Adrenal gland (tissue), 12 donors: ENCODE data around the gene CHN2. TPM values are rescaled to one million over a fixed set of nuclear protein-coding genes. Genes with fewer than 3 reads are reported as not detected.

Experiments
- DNase-seq, 7 donors: peaks; one replicate each; pipeline ENCODE4 v3.0.0-alpha.2; 2019 to 2020
- H3K27ac ChIP-seq, 5 donors: fragments of 200-600 bp; sonication (generic) in 4 of 5; 1 replicate in 3 of 5; 2 replicates in 2 of 5; pipeline versions ENCODE4 v1.5.1 to v1.8.0; 2016 to 2020; ENCODE audit warnings: mild to moderate bottlenecking in 1 of 5
- H3K27me3 ChIP-seq: fragments of 200-600 bp; 2 replicates; pipeline ENCODE4 v1.8.0; 2021
- H3K36me3 ChIP-seq, 2 donors: fragments of 200-600 bp; replicated peaks in 1 of 2; 1 replicate in 1 of 2; 2 replicates in 1 of 2; pipeline versions ENCODE4 v1.5.1 to v1.8.0; 2018 to 2022
- H3K4me1 ChIP-seq, 2 donors: fragments of 200-600 bp; replicated peaks in 1 of 2; 1 replicate in 1 of 2; 2 replicates in 1 of 2; pipeline versions ENCODE4 v1.5.1 to v1.8.0; 2018 to 2021
- H3K4me3 ChIP-seq, 4 donors: fragments of 200-600 bp; sonication (generic) in 3 of 4; one replicate each; pipeline ENCODE4 v1.5.1; 2016 to 2018
- H3K9me3 ChIP-seq, 3 donors: fragments of 200-600 bp; sonication (generic) in 1 of 3; replicated peaks in 1 of 3; 1 replicate in 2 of 3; 2 replicates in 1 of 3; pipeline versions ENCODE4 v1.5.1 to v1.8.0; 2016 to 2021
- POLR2A ChIP-seq, 2 donors: fragments of 450-650 bp; IDR thresholded peaks; one replicate each; pipeline ENCODE4 v1.6.1; 2017; ENCODE audit warnings: antibody characterized with exemption in 2 of 2, mild to moderate bottlenecking in 2 of 2, moderate library complexity in 1 of 2
- WGBS, 4 donors: extraction: QIAGEN DNeasy Blood & Tissue Kit in 2 of 4; methylation state at CpG; one replicate each; pipeline versions ENCODE4 v1.1.5 to v1.1.7; 2013 to 2017; 5-methylcytosine and 5-hydroxymethylcytosine counted together
- intact Hi-C, 2 donors: fragments of 100-400 bp; cut with DNase I; formaldehyde crosslinking; loops; one replicate each; pipeline versions ENCODE4 v1.14.1 to v1.15.0; 2022 to 2023
- polyA plus RNA-seq, 3 donors: library from polyadenylated mRNA; stranded (reverse); fragments of 200-250 nt in 2 of 3; fragments of 350-450 nt in 1 of 3; fragmentation: Illumina TruSeq in 1 of 3; extraction: RNeasy Lipid Tissue Mini Kit (QIAGEN cat#74804) in 1 of 3; gene quantifications; one replicate each; pipeline ENCODE4 v1.2.3, GENCODE V29; 2013 to 2014
- total RNA-seq, 9 donors: library from RNA; depleted of rRNA in 4 of 9; stranded (reverse); fragments of >200 nt in 4 of 9; fragments of 120-200 nt in 1 of 9; fragmentation: NEBNext Ultra II Directional in 1 of 9; extraction: Animal tissue kit (Norgen Biotek cat#: 25700) in 1 of 9; gene quantifications; one replicate each; pipeline versions ENCODE4 v1.1.0 to v1.2.4, GENCODE V29; 2013 to 2023
- TF ChIP-seq, protein P1 (sequence below), 6 experiments: fragments of 450-650 bp in 4 of 6; fragments of 200-600 bp in 2 of 6; sonication (generic) in 1 of 6; IDR thresholded peaks; 1 replicate in 5 of 6; 2 replicates in 1 of 6; pipeline versions ENCODE4 v1.5.1 to v1.8.0; 2016 to 2021; ENCODE audit warnings: antibody characterized with exemption in 6 of 6, mild to moderate bottlenecking in 2 of 6, moderate library complexity in 1 of 6
- donor health status: healthy with polysubstance abuse.
- donor health status: Bipolar disorder and iron deficiency.
- donor health status: DM: yes; HTN: yes; CAD: no.
- donor health status: DM: no; HTN: no; CAD: no.
- donor health status: DM: no; HTN: no; CAD: no.
- donor health status: DM: yes; HTN: yes; CAD: no.

CHN2 gene
- total and polyA plus RNA-seq, 12 donors: 2.7 to 35.4 (median 11.5) TPM

- H3K4me1 ChIP-seq: peaks cover 0 to 4% of the 10 kb centered on the region in 2 donors
- TF ChIP-seq, protein P1, sequence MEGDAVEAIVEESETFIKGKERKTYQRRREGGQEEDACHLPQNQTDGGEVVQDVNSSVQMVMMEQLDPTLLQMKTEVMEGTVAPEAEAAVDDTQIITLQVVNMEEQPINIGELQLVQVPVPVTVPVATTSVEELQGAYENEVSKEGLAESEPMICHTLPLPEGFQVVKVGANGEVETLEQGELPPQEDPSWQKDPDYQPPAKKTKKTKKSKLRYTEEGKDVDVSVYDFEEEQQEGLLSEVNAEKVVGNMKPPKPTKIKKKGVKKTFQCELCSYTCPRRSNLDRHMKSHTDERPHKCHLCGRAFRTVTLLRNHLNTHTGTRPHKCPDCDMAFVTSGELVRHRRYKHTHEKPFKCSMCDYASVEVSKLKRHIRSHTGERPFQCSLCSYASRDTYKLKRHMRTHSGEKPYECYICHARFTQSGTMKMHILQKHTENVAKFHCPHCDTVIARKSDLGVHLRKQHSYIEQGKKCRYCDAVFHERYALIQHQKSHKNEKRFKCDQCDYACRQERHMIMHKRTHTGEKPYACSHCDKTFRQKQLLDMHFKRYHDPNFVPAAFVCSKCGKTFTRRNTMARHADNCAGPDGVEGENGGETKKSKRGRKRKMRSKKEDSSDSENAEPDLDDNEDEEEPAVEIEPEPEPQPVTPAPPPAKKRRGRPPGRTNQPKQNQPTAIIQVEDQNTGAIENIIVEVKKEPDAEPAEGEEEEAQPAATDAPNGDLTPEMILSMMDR (IDR thresholded peaks at IDR 0.05): no peak
- TF ChIP-seq POLR2A (IDR thresholded peaks at IDR 0.05): no peak
- WGBS, 4 donors: 81 to 90% (median 85%) methylated on average over 6 to 8 of the region's 8 CpGs
- no peaks in the 10 kb centered on the region for H3K9me3 ChIP-seq
- no peaks in the 10 kb centered on the region for H3K36me3 ChIP-seq
- H3K27ac ChIP-seq: no peak overlapping the region
- no peak overlapping the region for H3K4me3 ChIP-seq
- H3K27me3 ChIP-seq: no peaks in the 10 kb centered on the region
- no peak for DNase-seq
- intact Hi-C loops: loop anchor here in 1 of 2 donors (5.0 kb wide), 1 partner anchor 148 kb away; the partner anchor contains the start of gene CHN2
Measured at GRCh38 chr7:29340696-29341095, 146.1 kb downstream of the CHN2 start.

GRCh38 chr7:29341156-29341555 lies 146.6 kb downstream of the CHN2 start:
- Histone ChIP-seq H3K27me3 (no peaks in the 10 kb centered on the region), H3K4me3 (no peak overlapping the region), H3K9me3 (no peaks in the 10 kb centered on the region), H3K36me3 (no peaks in the 10 kb centered on the region), H3K27ac (no peak overlapping the region), H3K4me1 (peaks cover 0 to 4% of the 10 kb centered on the region in 2 donors)
- intact Hi-C loops: loop anchor here in 1 of 2 donors (5.0 kb wide), 1 partner anchor 149 kb away; the partner anchor contains the start of gene CHN2
- DNase-seq: no peak
- TF ChIP-seq, protein P1 (IDR thresholded peaks at IDR 0.05): no peak
- no peak for TF ChIP-seq POLR2A (IDR thresholded peaks at IDR 0.05)
- WGBS, 4 donors: 75 to 93% (median 90%) methylated on average over 7 of the region's 7 CpGs

GRCh38 chr7:29342761-29343160 lies 148.2 kb downstream of the CHN2 start:
- Histone ChIP-seq H3K9me3 (no peaks in the 10 kb centered on the region), H3K27ac (no peak overlapping the region), H3K4me1 (no peaks in the 10 kb centered on the region), H3K27me3 (no peaks in the 10 kb centered on the region), H3K36me3 (no peaks in the 10 kb centered on the region), H3K4me3 (no peak overlapping the region)
- DNase-seq: no peak
- intact Hi-C loops: loop anchor here in 1 of 2 donors (5.0 kb wide), 1 partner anchor 150 kb away; the partner anchor contains the start of gene CHN2
- WGBS, 4 donors: 74 to 91% (median 87%) methylated on average over 3 of the region's 3 CpGs
- TF ChIP-seq POLR2A (IDR thresholded peaks at IDR 0.05): no peak
- TF ChIP-seq, protein P1 (IDR thresholded peaks at IDR 0.05): no peak

GRCh38 chr7:29343399-29343798 lies 148.8 kb downstream of the CHN2 start:
- DNase-seq: peak in 1 of 7 donors; percentile 6
- H3K4me3 ChIP-seq: no peak overlapping the region
- WGBS, 4 donors: 74 to 91% (median 86%) methylated on average over 2 of the region's 2 CpGs
- H3K27ac ChIP-seq: no peak overlapping the region
- no peaks in the 10 kb centered on the region for H3K4me1 ChIP-seq
- intact Hi-C loops: loop anchor here in 1 of 2 donors (5.0 kb wide), 1 partner anchor 151 kb away; the partner anchor contains the start of gene CHN2
- no peaks in the 10 kb centered on the region for H3K27me3 ChIP-seq
- no peaks in the 10 kb centered on the region for H3K36me3 ChIP-seq
- TF ChIP-seq POLR2A (IDR thresholded peaks at IDR 0.05): no peak
- TF ChIP-seq, protein P1 (IDR thresholded peaks at IDR 0.05): no peak
- H3K9me3 ChIP-seq: no peaks in the 10 kb centered on the region
